MM.1S (cell line): ENCODE measurements around the gene ZNF774.
A peak's percentile ranks its signal among the peaks of the same experiment; 100 is the strongest.

Experiments
- CTCF ChIP-seq: fragments of 300-600 bp; sonication (generic); IDR thresholded peaks from 2 replicates; pipeline ENCODE4 v1.5.1; 2016; ENCODE audit warnings: antibody characterized with exemption, low read length, mixed read lengths
- EZH2 ChIP-seq: fragments of 300-600 bp; sonication (generic); optimal IDR thresholded peaks from 2 replicates; pipeline ENCODE3; 2017; ENCODE audit warnings: low read depth, mild to moderate bottlenecking, antibody characterized with exemption, low read length, mixed read lengths
- EZH2phosphoT487 ChIP-seq: fragments of 300-600 bp; sonication (generic); IDR thresholded peaks from 2 replicates; pipeline ENCODE4 v1.6.1; 2018; ENCODE audit warnings: antibody characterized with exemption, low read length

GRCh38 chr15:90320062-90320884, 31.8 kb upstream of the ZNF774 start:
- TF ChIP-seq CTCF (peak; percentile 99), EZH2 (no peak), EZH2phosphoT487 (no peak)
